Adipose tissue (tissue), 3 donors: ENCODE results near the gene KCNJ15. TPM values are rescaled to one million over a fixed set of nuclear protein-coding genes. Genes with fewer than 3 reads are reported as not detected.

Source experiments
- H3K27ac ChIP-seq: one replicate; pipeline ENCODE4 v1.5.1; 2013; ENCODE audit warnings: low read depth, low read length
- WGBS, 3 donors: extraction: QIAGEN DNeasy Blood & Tissue Kit; methylation state at CpG; one replicate each; pipeline ENCODE4 v1.1.7; 2013; 5-methylcytosine and 5-hydroxymethylcytosine counted together
- polyA plus RNA-seq, 3 donors: library from polyadenylated mRNA; stranded (reverse); fragments of 200-250 nt; gene quantifications; one replicate each; pipeline ENCODE4 v1.2.3, GENCODE V29; 2013
- donor health status: healthy with polysubstance abuse.
- donor health status: Bipolar disorder and iron deficiency.
- donor health status: healthy.

Gene KCNJ15
- polyA plus RNA-seq, 3 donors = 2.9 to 8.5 (median 6.6) TPM

GRCh38 chr21:38263493-38263892 lies 6.7 kb downstream of the KCNJ15 start:
- H3K27ac ChIP-seq = no peak overlapping the region

GRCh38 chr21:38264571-38264970 lies 7.8 kb downstream of the KCNJ15 start:
- no peak overlapping the region for H3K27ac ChIP-seq
- WGBS, 3 donors = 68 to 76% (median 74%) methylated on average over 3 of the region's 3 CpGs

More at GRCh38 chr21:38263493-38263892, 6.7 kb downstream of the KCNJ15 start:
- 74 to 85% (median 80%) methylated on average over 8 of the region's 8 CpGs for whole genome bisulfite sequencing, 3 donors

DNA sequence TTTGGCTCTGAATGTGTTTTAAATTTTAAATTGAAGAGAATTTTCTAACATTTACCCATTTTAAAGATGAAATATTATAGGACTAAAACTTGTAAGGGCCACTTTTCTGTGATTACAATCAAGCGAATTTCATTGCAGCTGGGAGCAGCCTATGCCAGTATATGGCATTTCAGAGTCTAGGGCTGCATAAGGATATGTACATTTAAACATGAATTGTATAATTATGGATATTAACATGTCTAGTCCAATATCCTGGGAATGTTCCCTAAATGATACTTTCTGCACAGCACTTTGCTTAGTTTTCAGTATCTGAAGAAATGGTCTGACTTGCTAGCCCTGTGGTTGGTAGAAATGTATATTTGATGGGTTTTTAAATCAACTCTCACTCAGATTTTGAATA lies 8.4 kb downstream of the KCNJ15 start:
- 93 to 100% (median 94%) methylated on average over 1 of the region's 1 CpG for WGBS, 3 donors
- no peak overlapping the region for H3K27ac ChIP-seq

DNA sequence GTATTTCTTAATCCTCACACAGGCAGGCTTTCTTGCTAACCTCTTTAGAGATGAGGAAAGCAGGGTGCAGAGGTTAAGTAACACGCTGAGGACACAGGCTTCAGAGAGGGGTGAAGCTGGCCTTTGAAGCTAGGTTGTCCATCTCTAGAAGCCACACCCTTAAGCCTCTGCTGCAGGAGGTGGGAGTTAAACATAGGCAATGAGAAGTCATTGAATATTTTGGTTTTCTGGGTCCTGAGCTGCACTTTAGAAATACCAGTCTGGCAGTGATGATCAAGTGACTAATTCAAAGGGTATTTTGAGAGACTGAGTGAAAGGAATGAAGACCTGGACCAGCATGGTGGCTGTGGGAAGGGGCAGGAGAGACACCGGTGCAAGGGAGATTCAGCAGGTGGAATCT lies 9.9 kb downstream of the KCNJ15 start:
- H3K27ac ChIP-seq = no peak overlapping the region
- 78 to 89% (median 85%) methylated on average over 2 of the region's 2 CpGs for WGBS, 3 donors

GRCh38 chr21:38267136-38267755 lies 10.5 kb downstream of the KCNJ15 start:
- no peak overlapping the region for H3K27ac ChIP-seq

GRCh38 chr21:38267991-38268863 lies 11.4 kb downstream of the KCNJ15 start:
- 55 to 70% (median 65%) methylated on average over 5 of the region's 5 CpGs for WGBS, 3 donors
- H3K27ac ChIP-seq = no peak overlapping the region

More at GRCh38 chr21:38267136-38267755, 10.5 kb downstream of the KCNJ15 start:
- WGBS, 3 donors = 89 to 96% (median 90%) methylated on average over 3 of the region's 3 CpGs

DNA sequence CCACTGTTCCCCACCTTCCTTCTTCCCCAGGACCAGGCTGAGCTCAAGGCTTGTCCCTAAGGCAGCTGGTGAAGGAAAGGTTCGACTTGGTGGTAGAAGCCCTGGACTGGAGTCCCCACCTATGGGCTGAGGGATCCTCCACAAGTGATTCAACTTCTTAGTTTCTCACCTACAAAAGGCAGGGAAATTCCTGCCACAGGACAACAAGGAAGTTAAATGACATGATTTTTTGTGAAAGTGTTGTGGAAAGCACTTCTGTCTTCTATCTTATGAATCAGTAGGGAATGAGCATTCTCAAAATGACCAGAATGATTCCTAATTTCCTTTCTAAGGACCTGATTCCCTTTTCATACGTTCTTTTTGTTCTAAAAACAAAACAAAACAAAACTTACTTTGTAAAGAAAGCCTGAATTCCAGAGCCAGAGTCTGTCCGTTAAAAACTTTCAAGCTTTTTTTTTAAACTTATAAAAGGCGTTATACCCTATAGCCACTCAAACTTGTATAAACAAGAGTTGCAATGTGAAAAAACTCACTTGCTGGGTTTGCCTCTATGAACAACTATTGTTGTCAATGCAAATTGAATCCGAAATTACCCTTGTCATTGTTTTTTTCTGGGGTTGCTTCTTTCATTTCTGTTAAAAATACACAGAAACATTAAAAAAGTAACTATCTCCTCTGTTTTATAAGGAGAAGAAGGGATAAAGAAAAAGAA lies 12.2 kb downstream of the KCNJ15 start:
- H3K27ac ChIP-seq = no peak overlapping the region
- WGBS, 3 donors = 70 to 77% (median 73%) methylated on average over 5 of the region's 5 CpGs

- no peak overlapping the region for H3K27ac ChIP-seq
Observed at GRCh38 chr21:38269576-38269936, 12.8 kb downstream of the KCNJ15 start.

DNA sequence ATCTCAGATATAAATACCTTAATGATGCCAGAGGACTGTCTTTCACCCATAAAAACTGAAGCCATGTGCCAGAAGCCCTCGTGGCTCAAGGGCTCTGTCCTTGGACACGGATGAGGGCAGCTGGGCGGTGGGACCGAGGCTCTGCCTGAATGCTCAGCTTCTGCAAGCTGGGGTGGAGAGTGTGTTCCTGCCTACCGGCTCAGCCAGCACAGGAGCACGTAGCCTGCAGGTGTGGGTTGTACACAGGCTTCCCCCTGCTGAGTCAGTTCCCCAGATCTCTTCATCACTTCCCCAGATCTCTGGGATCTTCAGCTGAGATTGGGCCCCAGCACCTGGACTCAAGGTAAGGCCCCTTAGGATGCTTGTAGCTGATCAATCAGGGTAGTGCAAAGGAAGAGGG lies 15.4 kb downstream of the KCNJ15 start:
- no peak overlapping the region for H3K27ac ChIP-seq
- WGBS, 3 donors = 68 to 82% (median 82%) methylated on average over 6 of the region's 6 CpGs

More at GRCh38 chr21:38269576-38269936, 12.8 kb downstream of the KCNJ15 start:
- WGBS, 3 donors = 33 to 73% (median 53%) methylated on average over 2 of the region's 2 CpGs

GRCh38 chr21:38273745-38274542 lies 17.2 kb downstream of the KCNJ15 start:
- no peak overlapping the region for H3K27ac ChIP-seq
- WGBS, 3 donors = 74 to 80% (median 76%) methylated on average over 8 of the region's 8 CpGs

DNA sequence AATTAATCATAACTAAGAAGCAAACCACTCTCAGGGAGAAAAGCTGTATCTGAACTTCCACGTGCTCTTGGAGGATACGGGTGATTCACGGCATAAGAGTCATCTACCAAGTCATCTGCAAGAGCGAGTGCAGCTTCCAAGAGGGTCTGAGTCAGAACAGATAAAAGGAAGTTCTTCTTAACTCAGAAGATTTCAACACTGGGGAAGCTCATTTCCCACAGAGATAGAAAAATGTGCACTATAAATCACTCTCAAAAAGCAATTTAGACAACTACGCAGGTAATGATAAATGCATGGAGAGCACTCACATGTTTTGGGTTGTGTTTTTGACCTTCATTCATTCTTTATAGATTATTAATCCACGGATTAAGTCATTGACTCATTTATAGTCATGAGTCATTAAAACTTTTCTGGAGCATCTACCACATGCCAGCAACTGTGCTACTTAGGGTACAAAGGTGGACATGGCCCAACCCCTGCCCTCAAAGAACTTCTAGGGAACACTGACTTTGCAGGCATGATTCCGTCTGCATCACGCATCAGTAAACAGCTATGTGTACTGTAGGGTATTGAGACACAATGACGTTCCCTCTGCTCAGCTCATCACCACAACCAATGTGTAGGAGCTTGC lies 20.8 kb downstream of the KCNJ15 start:
- H3K27ac ChIP-seq = no peak overlapping the region
- WGBS, 3 donors = 32 to 76% (median 41%) methylated on average over 9 of the region's 9 CpGs

- no peak overlapping the region for H3K27ac ChIP-seq
- WGBS, 3 donors = 79 to 80% (median 79%) methylated on average over 5 of the region's 5 CpGs
Observed at GRCh38 chr21:38280454-38280853, 23.7 kb downstream of the KCNJ15 start.

DNA sequence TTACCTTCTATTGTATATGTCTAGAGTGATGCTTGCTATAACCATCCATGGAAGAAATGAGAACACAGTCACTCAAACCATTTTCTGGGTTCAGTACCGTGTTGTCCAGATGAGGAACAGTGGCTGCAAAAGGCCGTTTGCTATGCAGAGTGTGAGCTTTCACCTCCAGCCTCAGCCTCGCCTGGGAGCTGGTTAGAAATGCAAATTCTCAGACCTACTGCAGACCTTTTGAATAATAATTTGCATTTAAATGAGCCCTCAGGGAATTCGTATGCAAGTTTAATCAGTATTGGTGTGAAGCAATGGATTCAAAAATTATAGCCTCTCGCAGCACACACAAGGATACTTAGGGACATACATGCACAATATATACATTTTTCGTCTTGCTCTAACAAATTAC lies 24.1 kb downstream of the KCNJ15 start:
- no peak overlapping the region for H3K27ac ChIP-seq
- 49 to 59% (median 53%) methylated on average over 6 of the region's 6 CpGs for WGBS, 3 donors

DNA sequence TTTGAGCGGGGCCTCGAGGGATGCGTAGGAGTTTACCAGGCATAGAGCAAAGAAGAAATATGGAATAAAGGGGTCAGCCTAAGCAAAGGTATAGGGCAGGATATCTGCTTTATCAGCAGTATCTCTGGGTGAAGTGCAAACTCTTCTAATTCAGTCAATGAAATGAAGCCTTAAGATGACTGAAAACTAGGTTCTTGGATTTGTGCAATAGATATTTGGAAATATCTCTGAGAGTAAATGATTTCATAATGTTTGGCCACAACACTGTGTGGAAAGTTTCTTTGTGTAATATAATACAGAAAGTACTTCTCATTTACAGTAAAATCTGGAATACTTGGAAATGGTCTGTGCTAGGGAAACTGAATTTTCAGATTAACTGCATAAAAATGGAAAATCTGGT lies 26.1 kb downstream of the KCNJ15 start:
- 83 to 100% (median 87%) methylated on average over 3 of the region's 3 CpGs for WGBS, 3 donors
- H3K27ac ChIP-seq = peak overlapping the region; percentile 78

DNA sequence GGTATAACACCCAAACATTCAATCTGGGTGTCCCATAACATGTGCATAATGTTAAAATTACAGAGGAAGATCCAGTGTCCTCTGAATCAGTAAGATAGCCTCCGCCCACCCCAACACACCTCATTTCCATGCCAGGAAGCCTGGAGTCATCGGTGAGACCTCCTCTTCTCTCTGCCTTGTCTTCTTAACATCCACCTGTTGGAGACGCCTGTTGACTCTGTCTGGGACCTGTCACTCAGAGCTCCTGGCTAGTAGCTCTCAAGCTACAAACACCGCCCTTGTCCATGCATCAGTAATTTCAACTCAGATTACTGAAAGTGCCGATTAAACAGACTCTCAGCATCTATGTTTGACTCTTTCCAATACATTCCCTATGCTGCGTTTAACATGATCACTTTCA lies 27.4 kb downstream of the KCNJ15 start:
- 89 to 97% (median 96%) methylated on average over 6 of the region's 6 CpGs for WGBS, 3 donors
- H3K27ac ChIP-seq = no peak overlapping the region

GRCh38 chr21:38286739-38287471 lies 30.1 kb downstream of the KCNJ15 start:
- WGBS, 3 donors = 68 to 94% (median 92%) methylated on average over 3 of the region's 3 CpGs
- H3K27ac ChIP-seq = no peak overlapping the region

- WGBS, 3 donors = 92 to 96% (median 93%) methylated on average over 1 of the region's 1 CpG
- no peak overlapping the region for H3K27ac ChIP-seq
Observed at GRCh38 chr21:38287476-38287875, 30.7 kb downstream of the KCNJ15 start.
